GM23338 (cell line): ENCODE measurements around the gene LIMA1. TPM values are rescaled to one million over a fixed set of nuclear protein-coding genes. Genes with fewer than 3 reads are reported as not detected.
A peak's percentile ranks its signal among the peaks of the same experiment; 100 is the strongest.
"Not testable (repeated sequence)": the region's sequence is repeated elsewhere in the genome, so short reads cannot be mapped to it uniquely, and the experiment has no call there.

Source experiments
- ATAC-seq: fragments of 200-7000 bp; cut with Tn5 transposase; 3 replicates; pipeline ENCODE4 v1.9.1; 2020
- DNase-seq: peaks from one replicate; pipeline ENCODE4 v3.0.0-alpha.2; 2015; ENCODE audit warnings: low spot score
- H2AFZ ChIP-seq: fragments of 200-600 bp; sonication (generic); 2 replicates; pipeline ENCODE4 v1.8.0; 2016; ENCODE audit warnings: antibody characterized with exemption, mild to moderate bottlenecking, moderate library complexity
- H3F3A ChIP-seq: fragments of 200-600 bp; sonication (generic); replicated peaks from 2 replicates; pipeline ENCODE4 v1.8.0; 2017; ENCODE audit warnings: antibody characterized with exemption, mixed run types, low read depth
- H3K27ac ChIP-seq: fragments of 200-600 bp; sonication (generic); 2 replicates; pipeline ENCODE4 v1.6.1; 2016; ENCODE audit warnings: low read depth
- H3K27me3 ChIP-seq: fragments of 200-600 bp; sonication (generic); 2 replicates; pipeline ENCODE4 v1.8.0; 2016; ENCODE audit warnings: mild to moderate bottlenecking, mixed run types, moderate library complexity; ENCODE audit not compliant: insufficient read depth
- H3K36me3 ChIP-seq: fragments of 200-600 bp; sonication (generic); 2 replicates; pipeline ENCODE4 v1.8.0; 2016; ENCODE audit warnings: mild to moderate bottlenecking; ENCODE audit not compliant: insufficient read depth
- H3K4me1 ChIP-seq: fragments of 200-600 bp; sonication (generic); 2 replicates; pipeline ENCODE4 v1.8.0; 2016; ENCODE audit warnings: mild to moderate bottlenecking, moderate library complexity; ENCODE audit not compliant: insufficient read depth
- H3K4me2 ChIP-seq: fragments of 200-600 bp; sonication (generic); 2 replicates; pipeline ENCODE4 v1.7.1; 2017; ENCODE audit warnings: mixed run types
- H3K4me3 ChIP-seq: fragments of 200-600 bp; sonication (generic); 2 replicates; pipeline ENCODE4 v1.6.1; 2016; ENCODE audit warnings: mixed run types
- H3K79me2 ChIP-seq: fragments of 200-600 bp; sonication (generic); replicated peaks from 2 replicates; pipeline ENCODE4 v1.8.0; 2017; ENCODE audit warnings: mild to moderate bottlenecking; ENCODE audit not compliant: insufficient read depth
- H3K9me2 ChIP-seq: fragments of 200-600 bp; sonication (generic); 2 replicates; pipeline ENCODE4 v1.8.0; 2017; ENCODE audit not compliant: insufficient read depth
- H4K20me1 ChIP-seq: fragments of 200-600 bp; sonication (generic); replicated peaks from 2 replicates; pipeline ENCODE4 v1.8.0; 2017; ENCODE audit warnings: mild to moderate bottlenecking; ENCODE audit not compliant: insufficient read depth
- H3K27ac Mint-ChIP-seq: 2 replicates; pipeline ENCODE4 v1.8.0; 2020; ENCODE audit warnings: inconsistent platforms, mild to moderate bottlenecking, moderate library complexity, mixed read lengths
- H3K27me3 Mint-ChIP-seq: 3 replicates; pipeline ENCODE4 v1.8.0; 2022; ENCODE audit warnings: low read depth, mild to moderate bottlenecking, moderate library complexity, mixed read lengths, inconsistent platforms; ENCODE audit not compliant: insufficient read depth, poor library complexity
- H3K36me3 Mint-ChIP-seq: 3 replicates; pipeline ENCODE4 v1.8.0; 2021; ENCODE audit warnings: low read depth, mild to moderate bottlenecking, inconsistent platforms, moderate library complexity, mixed read lengths
- H3K4me1 Mint-ChIP-seq: 3 replicates; pipeline ENCODE4 v1.8.0; 2020; ENCODE audit warnings: mild to moderate bottlenecking, inconsistent platforms, mixed read lengths
- H3K4me3 Mint-ChIP-seq: 3 replicates; pipeline ENCODE4 v1.8.0; 2021; ENCODE audit warnings: moderate library complexity, mild to moderate bottlenecking, inconsistent platforms, mixed read lengths
- H3K9me3 Mint-ChIP-seq: 3 replicates; pipeline ENCODE4 v1.8.0; 2020; ENCODE audit warnings: moderate library complexity, mild to moderate bottlenecking, inconsistent platforms, mixed read lengths
- CREB1 ChIP-seq: fragments of 250-450 bp; sonication (Bioruptor Pico); IDR thresholded peaks from 2 replicates; pipeline ENCODE4 v1.5.0; 2020; ENCODE audit warnings: low read depth, mild to moderate bottlenecking, moderate library complexity
- CTCF ChIP-seq, 2 experiments: fragments of 200-600 bp in 1 of 2; sonication (generic) in 1 of 2; conservative IDR thresholded peaks; 2 replicates each; pipeline versions ENCODE4 v1.5.1 to v1.6.1; 2016 to 2017; ENCODE audit warnings: antibody characterized with exemption in 2 of 2, low read depth in 2 of 2, mild to moderate bottlenecking in 2 of 2, moderate library complexity in 1 of 2
- ETS1 ChIP-seq: IDR thresholded peaks from 2 replicates; pipeline ENCODE4 v1.6.1; 2016; ENCODE audit warnings: antibody characterized with exemption
- EZH2 ChIP-seq: fragments of 200-600 bp; sonication (generic); IDR thresholded peaks from one replicate; pipeline ENCODE4 v1.8.0; 2017; ENCODE audit warnings: antibody characterized with exemption, mild to moderate bottlenecking, low read depth; ENCODE audit not compliant: unreplicated experiment
- EZH2phosphoT487 ChIP-seq: fragments of 200-600 bp; sonication (generic); IDR thresholded peaks from one replicate; pipeline ENCODE4 v1.8.1; 2018; ENCODE audit warnings: antibody characterized with exemption; ENCODE audit not compliant: unreplicated experiment
- NANOG ChIP-seq: IDR thresholded peaks from 2 replicates; pipeline ENCODE4 v1.6.1; 2016; ENCODE audit warnings: antibody characterized with exemption, borderline replicate concordance
- POLR2AphosphoS5 ChIP-seq: IDR thresholded peaks from 2 replicates; pipeline ENCODE4 v1.6.1; 2016; ENCODE audit warnings: antibody characterized with exemption, low read depth
- REST ChIP-seq: IDR thresholded peaks from one replicate; pipeline ENCODE4 v1.6.1; 2018; ENCODE audit warnings: antibody characterized with exemption; ENCODE audit not compliant: unreplicated experiment
- ZNF114 ChIP-seq: fragments of 250-450 bp; sonication (Bioruptor Pico); IDR thresholded peaks from 2 replicates; pipeline ENCODE4 v1.5.0; 2020; ENCODE audit warnings: mild to moderate bottlenecking, moderate library complexity
- ZNF331 ChIP-seq: fragments of 250-450 bp; sonication (Bioruptor Pico); IDR thresholded peaks from 2 replicates; pipeline ENCODE4 v1.5.0; 2020; ENCODE audit warnings: low read depth, mild to moderate bottlenecking, moderate library complexity
- polyA plus RNA-seq: library from polyadenylated mRNA; unstranded; fragments of >200 nt; fragmentation: Nextera tagmentation; extraction: Ambion mirVana; gene quantifications from 2 replicates; pipeline ENCODE4 v1.2.1, GENCODE V29; 2016
- total RNA-seq: library from RNA; depleted of rRNA; stranded (reverse); fragments of >200 nt; shearing (Covaris generic); gene quantifications from 2 replicates; pipeline ENCODE4 v1.2.3, GENCODE V29; 2014

Gene LIMA1
- total and polyA plus RNA-seq, 2 experiments from 2014 or later: 27.7 to 29.6 TPM

- TF ChIP-seq REST (no peak), EZH2phosphoT487 (no peak), ZNF114 (CRISPR knock-in tag) (no peak)
Measured at GRCh38 chr12:50331745-50332144, 48.4 kb upstream of the LIMA1 start (continued).

- H3K9me3 Mint-ChIP-seq, ATAC-seq, H3K9me2 ChIP-seq, H4K20me1 ChIP-seq, H3K4me3 ChIP-seq, H3K27ac ChIP-seq, H3K79me2 ChIP-seq, H3K27me3 ChIP-seq, DNase-seq, H3K4me1 ChIP-seq, H3F3A ChIP-seq, H2AFZ ChIP-seq, H3K27me3 Mint-ChIP-seq, H3K4me1 Mint-ChIP-seq, H3K4me3 Mint-ChIP-seq, H3K36me3 ChIP-seq, H3K4me2 ChIP-seq, H3K27ac Mint-ChIP-seq, H3K36me3 Mint-ChIP-seq: not testable (repeated sequence)
Measured at GRCh38 chr12:50328664-50329063, 45.3 kb upstream of the LIMA1 start.

- DNase-seq: no peak
- Mint-ChIP-seq H3K9me3 (no peaks in the 10 kb centered on the region), H3K4me1 (no peaks in the 10 kb centered on the region; the same call in 1 of the 3 replicates), H3K27me3 (peaks cover 5% of the 10 kb centered on the region), H3K36me3 (no peaks in the 10 kb centered on the region), H3K4me3 (no peak overlapping the region), H3K27ac (no peak overlapping the region)
- no peak overlapping the region for H3K4me3 ChIP-seq
- H3K27me3 ChIP-seq: no peaks in the 10 kb centered on the region
- H3K4me1 ChIP-seq: no peaks in the 10 kb centered on the region; the same call in 1 of the 2 replicates
- no peak overlapping the region for H3K27ac ChIP-seq
- H4K20me1 ChIP-seq: no peaks in the 10 kb centered on the region
- H3F3A ChIP-seq: no peaks in the 10 kb centered on the region
- ATAC-seq: no peak
- no peaks in the 10 kb centered on the region for H3K79me2 ChIP-seq
- no peaks in the 10 kb centered on the region for H3K9me2 ChIP-seq
- H3K36me3 ChIP-seq: no peaks in the 10 kb centered on the region
- 0 out of 2 replicates have a peak overlapping the region, but pooled peaks have one; percentile 23 for H2AFZ ChIP-seq
- no peak overlapping the region for H3K4me2 ChIP-seq
- TF ChIP-seq CTCF (conservative IDR thresholded peaks at IDR 0.05; ENCODE audit: low read depth in 2 of 2) (no peak), POLR2AphosphoS5 (no peak), REST (no peak), NANOG (no peak), ZNF331 (CRISPR knock-in tag) (no peak), EZH2 (no peak), CREB1 (no peak), EZH2phosphoT487 (no peak), ZNF114 (CRISPR knock-in tag) (no peak), ETS1 (no peak)
Measured at GRCh38 chr12:50326590-50327284, 43.4 kb upstream of the LIMA1 start.
